NCI-H510A treated with DMSO at 0.1 percent for 48 hours (cell line): Measurements from ENCODE around the gene FITM2.
"Not testable (repeated sequence)": the region's sequence is repeated elsewhere in the genome, so short reads cannot be mapped to it uniquely, and the experiment has no call there.

Experiments
- DNase-seq: peaks from one replicate; lab custom pipeline; 2025; lab: John Stamatoyannopoulos, UW

FITM2 gene

GRCh38 chr20:44310664-44311639, at the start of gene FITM2:
Gene FITM2 (minus strand): TSS chr20:44311202. CDS start chr20:44311148, 54 bp downstream.
- DNase-seq = peak; percentile 95

DNA sequence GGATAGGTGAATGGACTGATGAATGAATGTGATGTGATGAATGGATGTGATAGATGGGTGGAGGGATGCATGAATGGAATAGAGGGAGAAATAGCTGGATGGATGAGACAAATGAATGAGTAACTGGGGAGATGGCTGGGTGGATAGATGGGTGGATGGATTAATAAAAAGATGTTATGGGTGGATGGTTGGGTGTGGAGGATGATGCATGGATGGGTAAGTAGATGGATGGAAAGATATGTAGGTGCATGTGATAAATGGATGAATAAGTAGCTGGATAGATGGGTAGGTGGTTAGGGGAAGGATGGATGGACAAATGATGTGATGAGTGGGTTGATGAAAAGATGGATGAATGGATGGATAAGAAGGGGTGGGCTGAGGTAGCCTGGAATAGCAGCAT, 49.2 kb upstream of the FITM2 start:
- no peak for DNase-seq

DNA sequence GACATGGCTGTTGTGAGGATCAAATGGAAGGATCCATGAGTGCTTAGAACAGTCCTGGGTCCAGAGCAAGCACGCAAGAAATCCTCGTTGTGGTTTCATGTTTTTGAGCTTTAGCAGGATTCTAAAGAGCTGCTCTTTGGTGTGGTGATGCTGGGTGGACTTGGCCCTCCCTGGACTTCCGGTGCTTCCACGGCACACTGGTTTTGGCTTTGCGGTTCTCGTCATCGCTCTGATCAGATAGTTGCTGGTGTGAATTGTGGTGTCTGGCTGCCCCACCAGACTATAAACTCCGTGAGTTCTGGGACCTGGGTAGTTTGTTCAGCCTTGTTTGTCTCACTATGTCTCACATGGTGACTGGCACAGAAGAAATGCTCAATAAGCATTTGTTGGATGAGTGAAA, 47.8 kb upstream of the FITM2 start:
- no peak for DNase-seq

DNA sequence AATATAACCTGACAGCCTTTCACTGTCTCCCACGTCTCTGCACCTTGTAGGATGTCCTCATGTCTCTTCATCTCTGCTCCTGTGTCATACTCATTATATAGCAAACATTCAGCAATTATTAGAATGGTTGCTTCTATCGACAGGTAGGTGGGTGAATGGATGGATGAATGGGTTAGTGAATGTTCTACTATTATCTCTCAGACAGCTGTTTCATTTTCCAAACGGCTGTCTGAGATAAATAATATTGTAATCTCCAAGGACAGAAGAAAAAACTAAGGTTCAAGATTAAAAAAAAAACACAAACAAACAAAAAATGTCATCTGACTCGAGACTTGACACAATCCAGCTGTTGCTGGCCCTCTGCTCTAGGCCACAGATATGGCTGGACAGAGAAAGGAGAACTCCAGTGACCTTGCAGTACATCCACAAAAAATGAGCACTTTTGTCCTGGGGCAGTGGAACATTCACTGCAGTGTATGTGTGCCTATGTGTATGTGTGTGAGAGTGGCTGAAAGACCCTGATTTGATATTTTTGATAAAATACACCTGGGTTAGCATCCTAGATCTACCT, 46.6 kb upstream of the FITM2 start:
- no peak for DNase-seq

DNA sequence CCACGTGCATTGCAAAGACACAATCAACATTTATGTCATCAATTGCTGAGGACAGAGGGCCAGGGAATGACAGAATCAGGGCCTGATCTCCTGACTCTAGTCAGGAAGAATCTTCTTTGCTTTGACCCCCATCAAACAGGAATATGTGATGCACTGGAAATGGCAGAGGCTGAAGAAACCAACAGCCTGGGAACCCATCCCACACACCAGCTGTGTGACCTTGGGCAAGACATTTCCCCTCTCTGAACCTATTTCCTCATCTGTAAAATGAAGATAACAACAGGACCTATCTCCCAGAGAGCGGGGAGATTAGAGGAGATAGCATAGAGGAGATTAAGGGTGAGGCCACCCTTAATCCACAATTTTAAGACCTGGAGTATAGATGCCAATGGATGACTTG, 46.0 kb upstream of the FITM2 start:
- DNase-seq = no peak

- no peak for DNase-seq
Observed at GRCh38 chr20:44356353-44356723, 45.3 kb upstream of the FITM2 start.

GRCh38 chr20:44355498-44356352, 44.7 kb upstream of the FITM2 start, which contains the start of gene HNF4A:
Gene HNF4A (plus strand): TSS chr20:44355699. CDS start chr20:44355805, 106 bp downstream.
- no peak for DNase-seq

- no peak for DNase-seq
Observed at GRCh38 chr20:44354979-44355497, 44.0 kb upstream of the FITM2 start.

DNA sequence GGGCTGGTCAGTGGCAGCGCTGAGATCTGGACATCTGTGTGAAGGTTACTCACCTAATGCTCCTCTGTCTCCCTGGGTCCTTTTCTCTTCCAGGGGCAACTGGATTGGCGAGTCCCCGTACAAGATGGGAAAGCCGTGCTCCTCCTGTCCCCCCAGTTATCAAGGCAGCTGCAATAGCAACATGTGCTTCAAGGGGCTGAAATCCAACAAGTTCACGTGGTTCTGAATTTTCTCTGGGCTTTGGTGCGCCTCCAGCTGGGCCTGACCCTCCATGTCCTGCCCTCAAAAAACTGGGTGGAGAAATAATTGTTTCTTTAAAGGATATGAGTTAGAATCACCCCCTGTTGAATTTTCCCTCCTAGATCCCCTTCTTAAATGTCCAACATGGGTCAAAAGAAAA, 39.6 kb upstream of the FITM2 start:
- DNase-seq = no peak

- no peak for DNase-seq
Observed at GRCh38 chr20:44349349-44349748, 38.3 kb upstream of the FITM2 start.

DNA sequence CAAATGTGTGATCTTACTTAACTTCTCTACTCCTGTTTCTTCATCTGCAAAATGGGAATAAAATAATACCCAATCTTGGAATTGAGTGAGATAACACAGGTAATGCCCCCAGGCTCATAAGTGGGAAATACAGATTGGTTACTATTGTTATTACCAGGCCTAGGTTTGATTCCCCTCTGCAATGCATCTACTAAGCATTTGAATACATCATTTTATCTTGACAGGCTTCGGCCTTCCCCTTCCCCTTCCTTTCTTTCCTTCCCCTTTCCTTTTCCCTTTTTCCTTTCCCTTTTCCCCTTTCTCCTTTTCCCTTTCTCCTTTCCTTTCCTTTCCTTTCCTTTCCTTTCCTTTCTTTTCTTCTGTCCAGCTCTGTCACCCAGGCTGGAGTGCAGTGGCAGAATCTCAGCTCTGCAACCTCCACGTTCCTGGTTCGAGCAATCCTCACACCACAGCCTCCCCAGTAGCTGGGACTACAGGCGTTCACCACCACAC, 37.2 kb upstream of the FITM2 start:
- DNase-seq = no peak

- not testable (repeated sequence) for DNase-seq
Observed at GRCh38 chr20:44345941-44346340, 34.9 kb upstream of the FITM2 start.

DNA sequence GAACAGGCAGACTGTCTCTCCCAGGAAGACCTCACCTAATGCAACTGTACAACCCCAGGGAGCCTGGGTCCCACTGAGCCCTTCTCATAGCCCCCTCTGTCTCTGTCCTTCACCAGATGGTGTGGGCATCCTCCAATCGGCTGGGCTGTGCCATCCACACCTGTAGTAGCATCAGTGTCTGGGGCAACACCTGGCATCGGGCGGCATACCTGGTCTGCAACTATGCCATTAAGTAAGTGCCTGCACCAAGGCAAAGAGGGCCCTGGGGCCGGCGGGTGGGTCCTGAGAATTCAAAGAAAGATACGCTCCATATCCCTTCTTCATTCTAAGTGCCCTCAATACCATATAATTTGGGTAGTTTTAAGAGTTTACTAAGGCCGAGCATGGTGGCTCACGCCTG, 34.1 kb upstream of the FITM2 start:
- no peak for DNase-seq

DNA sequence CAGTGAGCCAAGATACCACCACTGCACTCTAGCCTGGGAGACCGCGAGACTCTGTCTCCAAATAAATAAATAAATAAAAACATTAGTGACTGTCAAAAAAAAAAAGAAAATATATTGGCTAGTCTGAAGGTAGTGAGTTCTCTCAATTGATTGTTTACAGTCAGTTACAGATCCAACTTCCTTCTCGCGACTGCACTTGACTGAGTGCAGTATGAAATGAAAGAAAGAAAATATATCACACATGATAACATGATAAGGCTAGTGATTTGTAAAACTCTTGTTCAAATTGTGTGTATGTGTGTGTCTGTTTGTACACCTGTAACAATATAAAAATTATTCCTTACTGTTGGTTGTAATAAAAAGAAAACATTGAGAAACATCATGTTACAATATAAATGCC, 33.7 kb upstream of the FITM2 start:
- no peak for DNase-seq

- DNase-seq = no peak
Observed at GRCh38 chr20:44343162-44343675, 32.2 kb upstream of the FITM2 start.

DNA sequence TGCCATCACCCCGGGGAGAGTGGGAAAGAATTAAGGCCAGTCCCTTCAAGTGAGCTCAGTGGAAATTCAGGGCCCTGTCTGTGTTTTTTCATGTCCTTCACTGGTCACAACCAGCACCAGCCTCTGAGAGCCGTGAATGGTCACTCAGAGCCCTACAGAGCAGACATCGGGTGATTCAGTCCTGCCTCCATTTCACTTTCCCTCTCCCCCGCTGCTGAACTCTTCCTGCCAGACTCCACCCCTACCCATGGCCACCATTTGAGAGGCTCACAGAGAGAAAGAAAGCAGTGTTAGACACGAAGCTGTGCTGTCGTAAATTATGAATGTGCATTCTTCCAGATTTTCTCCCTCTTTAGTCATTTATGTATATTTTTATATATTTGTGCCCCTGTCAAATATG, 31.2 kb upstream of the FITM2 start:
- DNase-seq = no peak

- no peak for DNase-seq
Observed at GRCh38 chr20:44336725-44337380, 25.9 kb upstream of the FITM2 start, which contains the start of gene R3HDML. Gene R3HDML (plus strand): TSS chr20:44337043. CDS start chr20:44337158, 115 bp downstream.

DNA sequence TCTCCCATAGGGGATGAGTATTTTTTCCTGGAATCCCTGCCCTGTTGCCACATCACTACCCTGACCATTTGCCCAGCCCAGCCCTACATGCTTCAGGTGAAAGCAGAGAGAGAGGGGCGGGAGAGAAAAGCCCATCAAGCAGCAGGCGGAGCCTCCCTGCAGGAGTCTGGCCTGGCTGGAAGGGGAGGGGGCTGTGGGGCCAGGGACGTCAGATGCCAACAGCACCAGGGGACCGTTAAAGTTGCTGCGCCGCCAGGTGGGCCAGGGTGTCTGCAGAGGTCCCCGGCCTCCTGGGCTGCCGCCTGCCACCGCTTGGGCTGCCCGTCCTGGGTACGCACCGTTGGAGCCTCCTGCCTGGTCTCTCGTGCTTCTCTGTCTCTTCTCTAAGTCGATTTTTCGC, 25.1 kb upstream of the FITM2 start:
- DNase-seq = no peak

DNA sequence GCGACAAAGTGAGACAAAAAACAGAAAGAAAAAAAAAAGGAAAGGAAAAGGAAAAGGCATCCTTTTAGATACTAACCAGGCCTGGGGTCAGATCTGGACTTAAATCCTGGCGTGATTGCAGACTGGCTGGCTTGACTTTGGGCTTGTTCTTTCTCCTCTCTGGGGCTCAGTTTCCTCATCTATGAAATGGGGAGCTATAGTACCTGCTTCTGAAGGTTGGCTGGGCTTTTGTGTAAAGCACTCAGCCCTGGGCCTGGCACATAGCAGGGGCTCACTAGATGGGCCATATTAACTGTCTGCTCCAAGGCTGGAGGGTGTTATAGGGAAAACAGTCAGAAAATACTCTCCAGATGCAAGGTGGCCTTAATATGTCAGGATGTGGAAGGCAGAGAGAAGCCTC, 24.7 kb upstream of the FITM2 start:
- DNase-seq = no peak

DNA sequence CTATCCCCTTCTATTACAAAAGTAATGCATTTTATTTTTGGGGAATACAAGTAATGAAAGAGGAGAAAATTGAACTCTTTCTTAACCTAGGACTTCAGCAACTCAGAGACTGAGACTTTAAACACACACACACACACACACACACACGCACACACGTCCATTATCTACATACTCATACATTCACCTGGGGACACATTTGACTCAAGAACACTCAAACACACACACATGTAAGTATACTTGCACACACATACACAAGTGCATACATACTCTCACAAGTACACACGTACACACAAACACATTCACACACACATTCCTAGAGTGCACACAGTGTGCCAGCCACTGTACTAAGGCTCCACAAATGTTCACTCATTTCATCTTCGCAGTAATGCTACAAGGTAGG, 23.7 kb upstream of the FITM2 start:
- no peak for DNase-seq

- no peak for DNase-seq
Observed at GRCh38 chr20:44334306-44334705, 23.3 kb upstream of the FITM2 start.
